H9 (cell line): ENCODE results near the gene BEST3. TPM values are rescaled to one million over a fixed set of nuclear protein-coding genes. Genes with fewer than 3 reads are reported as not detected.

ENCODE experiments used
- DNase-seq: peaks from one replicate; pipeline ENCODE4 v3.0.0-alpha.2; 2017
- H2AFZ ChIP-seq: one replicate; pipeline ENCODE4 v1.6.1; 2013; ENCODE audit warnings: mild to moderate bottlenecking, low read length, control low read depth, moderate library complexity
- H2AK5ac ChIP-seq: 2 replicates; pipeline ENCODE4 v1.6.1; 2013; ENCODE audit warnings: low read length, control low read depth, mixed read lengths; ENCODE audit not compliant: insufficient read length
- H2BK120ac ChIP-seq: one replicate; pipeline ENCODE4 v1.6.1; 2013; ENCODE audit warnings: low read depth, mild to moderate bottlenecking, low read length, control low read depth, inconsistent platforms; ENCODE audit not compliant: poor library complexity, severe bottlenecking
- H2BK12ac ChIP-seq: 2 replicates; pipeline ENCODE4 v1.6.1; 2013; ENCODE audit warnings: low read length, control low read depth, mixed read lengths, low read depth; ENCODE audit not compliant: insufficient read length
- H2BK15ac ChIP-seq: 2 replicates; pipeline ENCODE4 v1.6.1; 2013; ENCODE audit warnings: low read depth, low read length, control low read depth
- H2BK20ac ChIP-seq: one replicate; pipeline ENCODE4 v1.6.1; 2013; ENCODE audit warnings: low read depth, mild to moderate bottlenecking, low read length, control low read depth, inconsistent platforms; ENCODE audit not compliant: poor library complexity, severe bottlenecking
- H2BK5ac ChIP-seq: 2 replicates; pipeline ENCODE4 v1.6.1; 2013; ENCODE audit warnings: low read length, control low read depth, mixed read lengths; ENCODE audit not compliant: insufficient read length
- H3K14ac ChIP-seq: 2 replicates; pipeline ENCODE4 v1.6.1; 2013; ENCODE audit warnings: low read length, control low read depth; ENCODE audit not compliant: insufficient read depth
- H3K18ac ChIP-seq: 2 replicates; pipeline ENCODE4 v1.6.1; 2013; ENCODE audit warnings: low read depth, mild to moderate bottlenecking, mixed read lengths, low read length, control low read depth; ENCODE audit not compliant: insufficient read length
- H3K23ac ChIP-seq: 2 replicates; pipeline ENCODE4 v1.6.1; 2013; ENCODE audit warnings: low read length, control low read depth, mixed read lengths, low read depth; ENCODE audit not compliant: insufficient read length
- H3K23me2 ChIP-seq: 2 replicates; pipeline ENCODE4 v1.6.1; 2013; ENCODE audit warnings: low read depth, mild to moderate bottlenecking, mixed read lengths, low read length, control low read depth; ENCODE audit not compliant: insufficient read length, poor library complexity, severe bottlenecking
- H3K27ac ChIP-seq: 2 replicates; pipeline ENCODE4 v1.5.1; 2013; ENCODE audit warnings: low read length, control low read depth, mixed read lengths, low read depth; ENCODE audit not compliant: insufficient read length
- H3K27me3 ChIP-seq: 2 replicates; pipeline ENCODE4 v1.6.1; 2013; ENCODE audit warnings: low read length, control low read depth, inconsistent platforms; ENCODE audit not compliant: insufficient read depth
- H3K4ac ChIP-seq: 2 replicates; pipeline ENCODE4 v1.6.1; 2013; ENCODE audit warnings: low read depth, mild to moderate bottlenecking, control low read depth, inconsistent platforms, low read length, moderate library complexity
- H3K4me1 ChIP-seq: 2 replicates; pipeline ENCODE4 v1.6.1; 2013; ENCODE audit warnings: low read length, control low read depth, inconsistent platforms; ENCODE audit not compliant: insufficient read depth
- H3K4me2 ChIP-seq: 2 replicates; pipeline ENCODE4 v1.6.1; 2013; ENCODE audit warnings: low read length, control low read depth, mixed read lengths; ENCODE audit not compliant: insufficient read length, insufficient read depth
- H3K56ac ChIP-seq: 2 replicates; pipeline ENCODE4 v1.6.1; 2013; ENCODE audit warnings: low read depth, mild to moderate bottlenecking, mixed read lengths, low read length, control low read depth; ENCODE audit not compliant: insufficient read length
- H3K79me1 ChIP-seq: 2 replicates; pipeline ENCODE4 v1.6.1; 2013; ENCODE audit warnings: low read depth, mild to moderate bottlenecking, moderate library complexity, low read length, control low read depth, inconsistent platforms; ENCODE audit not compliant: insufficient read depth, poor library complexity, severe bottlenecking
- H3K79me2 ChIP-seq: 2 replicates; pipeline ENCODE4 v1.6.1; 2013; ENCODE audit warnings: low read length, control low read depth, inconsistent platforms; ENCODE audit not compliant: insufficient read depth
- H3K9ac ChIP-seq: 2 replicates; pipeline ENCODE4 v1.6.1; 2013; ENCODE audit warnings: low read length, control low read depth, mixed read lengths; ENCODE audit not compliant: insufficient read length; ENCODE audit errors: extremely low read depth
- H3K9me3 ChIP-seq: one replicate; pipeline ENCODE4 v1.6.1; 2013; ENCODE audit warnings: low read depth, low read length, inconsistent platforms; ENCODE audit not compliant: control insufficient read depth
- H3T11ph ChIP-seq: one replicate; pipeline ENCODE4 v1.6.1; 2013; ENCODE audit warnings: mild to moderate bottlenecking, low read length, control low read depth, inconsistent platforms
- H4K20me1 ChIP-seq: one replicate; pipeline ENCODE4 v1.6.1; 2013; ENCODE audit not compliant: control insufficient read depth, insufficient read length, insufficient read depth
- H4K5ac ChIP-seq: 2 replicates; pipeline ENCODE4 v1.6.1; 2013; ENCODE audit warnings: low read depth, mild to moderate bottlenecking, mixed read lengths, low read length, control low read depth; ENCODE audit not compliant: insufficient read length
- H4K8ac ChIP-seq: replicated peaks from 2 replicates; pipeline ENCODE4 v1.6.1; 2013; ENCODE audit warnings: low read length, control low read depth, mixed read lengths, low read depth; ENCODE audit not compliant: insufficient read length
- H4K91ac ChIP-seq: 2 replicates; pipeline ENCODE4 v1.6.1; 2013; ENCODE audit warnings: low read depth, mild to moderate bottlenecking, moderate library complexity, mixed read lengths, low read length, control low read depth; ENCODE audit not compliant: insufficient read length
- H3K27ac Mint-ChIP-seq, 3 experiments: 2 replicates in 2 of 3; 3 replicates in 1 of 3; pipeline ENCODE4 v1.8.0; 2020 to 2021; ENCODE audit warnings: mixed read lengths in 3 of 3, mild to moderate bottlenecking in 1 of 3, moderate library complexity in 1 of 3
- H3K27me3 Mint-ChIP-seq: 2 replicates; pipeline ENCODE4 v1.8.0; 2021; ENCODE audit warnings: low read depth, mild to moderate bottlenecking, moderate library complexity, mixed read lengths
- H3K36me3 Mint-ChIP-seq, 3 experiments: 2 replicates in 2 of 3; 3 replicates in 1 of 3; pipeline ENCODE4 v1.8.0; 2020 to 2021; ENCODE audit warnings: low read depth in 3 of 3, mixed read lengths in 3 of 3; ENCODE audit not compliant: insufficient read depth in 1 of 3
- H3K4me1 Mint-ChIP-seq, 2 experiments: 2 replicates each; pipeline ENCODE4 v1.8.0; 2020; ENCODE audit warnings: mixed read lengths in 2 of 2
- H3K4me3 Mint-ChIP-seq, 2 experiments: 2 replicates in 1 of 2; 3 replicates in 1 of 2; pipeline ENCODE4 v1.8.0; 2020 to 2021; ENCODE audit warnings: mild to moderate bottlenecking in 2 of 2, mixed read lengths in 2 of 2, moderate library complexity in 1 of 2
- H3K9me3 Mint-ChIP-seq, 2 experiments: 2 replicates in 1 of 2; 3 replicates in 1 of 2; pipeline ENCODE4 v1.8.0; 2020; ENCODE audit warnings: mild to moderate bottlenecking in 2 of 2, mixed read lengths in 2 of 2, moderate library complexity in 1 of 2
- WGBS: extraction: QIAGEN DNeasy Blood & Tissue Kit; methylation state at CpG from one replicate; pipeline ENCODE4 v1.1.7; 2013; ENCODE audit warnings: missing lambda C conversion rate, low lambda C conversion rate, mixed read lengths; ENCODE audit not compliant: insufficient read length; ENCODE audit errors: extremely low coverage; 5-methylcytosine and 5-hydroxymethylcytosine counted together
- total RNA-seq: library from RNA; stranded (reverse); gene quantifications from 2 replicates; pipeline ENCODE4 v1.2.1, GENCODE V29; 2021
- TF ChIP-seq, protein P1 (sequence below): fragments of 200-600 bp; sonication (generic); conservative IDR thresholded peaks from 3 replicates; pipeline ENCODE4 v1.8.0; 2021; ENCODE audit warnings: antibody characterized with exemption, mild to moderate bottlenecking

BEST3 gene
- total RNA-seq, 1 experiment from 2014 or later: 0.42 TPM

DNA sequence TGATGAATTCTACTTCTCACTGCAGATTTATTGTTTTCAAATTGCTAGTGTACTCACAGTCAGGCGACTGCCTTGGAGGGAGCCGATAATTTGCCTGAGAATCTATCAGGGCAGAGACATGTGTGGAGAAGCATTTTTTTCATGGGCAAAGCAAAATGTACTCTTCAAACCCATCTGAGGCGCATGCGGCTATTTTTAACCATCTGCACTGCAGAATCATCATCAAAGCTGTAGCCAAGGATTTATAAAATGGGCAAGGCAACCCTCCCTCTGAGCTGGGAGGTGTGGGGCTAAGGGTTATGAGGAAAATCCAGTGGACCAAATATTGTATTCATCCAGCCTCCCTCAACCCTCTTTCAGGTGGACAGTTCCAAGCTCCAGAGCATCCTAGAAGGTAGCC lies 37.7 kb downstream of the BEST3 start:
- Histone ChIP-seq H3K27ac (no peak overlapping the region), H3K9ac (no peak overlapping the region), H3K23me2 (no peaks in the 10 kb centered on the region), H3T11ph (no peak overlapping the region), H2AFZ (no peak overlapping the region), H2BK120ac (no peak overlapping the region), H2BK20ac (no peak overlapping the region), H4K91ac (no peak overlapping the region), H3K56ac (no peak overlapping the region), H3K79me2 (no peaks in the 10 kb centered on the region), H3K4me1 (no peaks in the 10 kb centered on the region), H3K14ac (no peak overlapping the region), H3K23ac (no peak overlapping the region), H3K4ac (no peak overlapping the region), H2BK12ac (no peak overlapping the region), H3K27me3 (no peaks in the 10 kb centered on the region), H3K18ac (no peak overlapping the region), H3K9me3 (no peaks in the 10 kb centered on the region), H2AK5ac (no peak overlapping the region), H4K8ac (no peak overlapping the region), H2BK5ac (no peak overlapping the region), H4K5ac (no peak overlapping the region), H4K20me1 (no peaks in the 10 kb centered on the region), H2BK15ac (no peak overlapping the region), H3K4me2 (no peak overlapping the region), H3K79me1 (no peaks in the 10 kb centered on the region)
- no CpG with 5 or more reads among the region's 4 CpGs for WGBS
- Mint-ChIP-seq H3K9me3 (no peaks in the 10 kb centered on the region), H3K27me3 (no peaks in the 10 kb centered on the region), H3K36me3 (no peaks in the 10 kb centered on the region), H3K4me1 (no peaks in the 10 kb centered on the region; a peak in 1 of 4 replicates), H3K27ac (no peak overlapping the region), H3K4me3 (no peak overlapping the region)
- no peak for DNase-seq
- TF ChIP-seq, protein P1, sequence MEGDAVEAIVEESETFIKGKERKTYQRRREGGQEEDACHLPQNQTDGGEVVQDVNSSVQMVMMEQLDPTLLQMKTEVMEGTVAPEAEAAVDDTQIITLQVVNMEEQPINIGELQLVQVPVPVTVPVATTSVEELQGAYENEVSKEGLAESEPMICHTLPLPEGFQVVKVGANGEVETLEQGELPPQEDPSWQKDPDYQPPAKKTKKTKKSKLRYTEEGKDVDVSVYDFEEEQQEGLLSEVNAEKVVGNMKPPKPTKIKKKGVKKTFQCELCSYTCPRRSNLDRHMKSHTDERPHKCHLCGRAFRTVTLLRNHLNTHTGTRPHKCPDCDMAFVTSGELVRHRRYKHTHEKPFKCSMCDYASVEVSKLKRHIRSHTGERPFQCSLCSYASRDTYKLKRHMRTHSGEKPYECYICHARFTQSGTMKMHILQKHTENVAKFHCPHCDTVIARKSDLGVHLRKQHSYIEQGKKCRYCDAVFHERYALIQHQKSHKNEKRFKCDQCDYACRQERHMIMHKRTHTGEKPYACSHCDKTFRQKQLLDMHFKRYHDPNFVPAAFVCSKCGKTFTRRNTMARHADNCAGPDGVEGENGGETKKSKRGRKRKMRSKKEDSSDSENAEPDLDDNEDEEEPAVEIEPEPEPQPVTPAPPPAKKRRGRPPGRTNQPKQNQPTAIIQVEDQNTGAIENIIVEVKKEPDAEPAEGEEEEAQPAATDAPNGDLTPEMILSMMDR: no peak
